Islet precursor cell (in vitro differentiated cells): ENCODE data around the gene HSH2D.
"Not testable (repeated sequence)": the region's sequence is repeated elsewhere in the genome, so short reads cannot be mapped to it uniquely, and the experiment has no call there.

Experiments
- DNase-seq: peaks from one replicate; pipeline ENCODE4 v3.0.0-alpha.2; 2018

HSH2D gene, protein sequence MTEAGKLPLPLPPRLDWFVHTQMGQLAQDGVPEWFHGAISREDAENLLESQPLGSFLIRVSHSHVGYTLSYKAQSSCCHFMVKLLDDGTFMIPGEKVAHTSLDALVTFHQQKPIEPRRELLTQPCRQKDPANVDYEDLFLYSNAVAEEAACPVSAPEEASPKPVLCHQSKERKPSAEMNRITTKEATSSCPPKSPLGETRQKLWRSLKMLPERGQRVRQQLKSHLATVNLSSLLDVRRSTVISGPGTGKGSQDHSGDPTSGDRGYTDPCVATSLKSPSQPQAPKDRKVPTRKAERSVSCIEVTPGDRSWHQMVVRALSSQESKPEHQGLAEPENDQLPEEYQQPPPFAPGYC

GRCh38 chr19:16143399-16144215 lies at the start of gene HSH2D:
TSS of gene HSH2D (plus strand) at chr19:16143685. CDS start at chr19:16148751, 5,066 bp downstream.
- peak; percentile 69 for DNase-seq

- no peak for DNase-seq
Observed at GRCh38 chr19:16094360-16095070, 49.0 kb upstream of the HSH2D start.

DNA sequence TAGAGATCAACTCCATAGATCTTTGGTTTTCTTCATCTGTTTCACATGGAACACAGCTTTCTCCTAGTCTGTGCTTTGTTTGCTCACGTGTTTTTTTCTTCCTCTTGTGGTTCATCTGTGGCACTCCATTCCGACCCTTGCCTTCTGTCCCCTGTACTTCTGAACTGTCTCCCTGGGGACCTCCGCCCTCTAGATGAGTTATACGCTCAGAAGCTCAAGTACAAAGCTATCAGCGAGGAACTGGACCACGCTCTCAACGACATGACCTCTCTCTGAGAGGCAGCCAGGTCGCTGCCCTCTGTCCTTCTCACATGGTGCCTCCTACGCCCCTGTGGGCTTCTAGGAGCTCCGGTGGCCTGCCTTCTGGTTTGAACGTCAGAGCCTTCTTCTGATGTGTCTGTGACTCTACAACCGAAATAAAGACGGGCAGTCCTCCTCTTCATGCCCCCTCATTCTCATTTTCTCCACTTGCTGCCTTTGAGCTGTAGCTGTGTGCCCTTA lies 48.4 kb upstream of the HSH2D start:
- DNase-seq = no peak

DNA sequence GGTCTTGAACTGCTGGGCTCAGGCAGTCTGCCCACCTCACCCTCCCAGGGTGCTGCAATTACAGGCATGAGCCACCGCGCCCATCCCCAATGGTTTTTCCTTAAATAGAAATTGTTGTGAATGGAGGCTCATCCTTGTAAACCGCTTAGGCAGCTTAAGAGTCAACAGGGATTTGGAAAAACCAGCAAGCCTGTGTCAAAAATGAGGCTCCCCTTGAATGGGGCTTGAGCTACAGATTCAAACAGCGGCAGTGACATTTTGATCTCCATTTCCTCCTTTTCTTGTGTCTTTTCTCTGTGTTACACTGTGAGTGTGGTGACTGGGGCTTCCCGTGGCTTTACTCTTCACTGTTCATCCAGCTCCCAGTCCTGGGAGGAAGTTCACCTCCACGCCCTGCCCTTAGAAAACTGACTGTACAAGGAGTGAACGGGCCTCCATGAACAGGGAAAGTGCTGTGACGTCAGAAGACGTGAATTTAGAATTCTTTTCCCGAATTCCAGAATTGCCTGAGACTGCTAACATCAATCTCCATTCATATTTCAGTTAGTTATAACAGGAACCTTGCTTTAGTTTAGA lies 47.1 kb upstream of the HSH2D start:
- no peak for DNase-seq

GRCh38 chr19:16098416-16098768 lies 45.1 kb upstream of the HSH2D start:
- DNase-seq = no peak

DNA sequence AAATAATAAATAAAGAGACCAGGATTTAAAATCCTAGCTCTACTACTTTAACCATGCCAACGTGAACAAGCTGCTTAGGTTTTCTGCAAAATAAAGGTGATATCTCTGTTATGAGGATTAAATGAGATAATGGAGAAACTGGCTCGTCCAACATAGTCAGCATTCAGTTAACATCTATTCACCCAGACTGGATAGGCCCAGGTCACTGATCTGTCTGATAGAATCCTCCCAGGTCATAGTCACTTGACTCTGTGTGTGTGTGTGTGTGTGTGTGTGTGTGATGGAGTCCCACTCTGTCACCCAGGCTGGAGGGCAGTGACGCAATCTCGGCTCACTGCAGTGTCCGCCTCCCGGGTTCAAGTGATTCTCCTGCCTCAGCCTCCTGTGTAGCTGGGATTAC lies 44.7 kb upstream of the HSH2D start:
- no peak for DNase-seq

DNA sequence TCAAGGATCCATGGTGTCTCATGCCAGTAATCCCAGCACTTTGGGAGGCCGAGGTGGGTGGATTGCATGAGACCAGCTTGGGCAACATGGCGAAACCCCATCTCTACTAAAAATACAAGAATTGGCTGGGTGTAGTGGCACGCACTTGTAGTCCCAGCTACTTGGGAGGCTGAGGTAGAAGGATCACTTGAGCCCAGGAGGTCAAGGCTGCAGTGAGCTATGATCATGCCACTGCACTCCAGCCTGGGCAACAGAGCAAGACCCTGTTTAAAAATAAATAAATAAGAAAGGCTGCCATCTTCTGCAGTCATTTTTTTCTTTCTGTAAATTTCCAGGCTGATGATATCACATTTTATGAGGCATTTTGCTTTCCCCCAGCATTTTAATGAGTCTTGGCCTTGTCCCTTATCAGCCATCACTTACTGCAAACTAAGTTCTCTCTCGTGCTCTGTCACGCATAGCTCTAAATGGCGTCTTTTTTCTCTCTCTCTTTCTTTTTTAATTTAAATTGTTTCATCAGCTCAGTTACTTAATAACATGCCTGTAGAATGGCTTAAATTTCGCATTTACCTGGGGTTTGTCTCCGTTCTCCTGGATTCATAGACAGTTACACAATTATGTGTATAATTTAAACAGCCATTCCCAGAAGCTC lies 44.0 kb upstream of the HSH2D start:
- not testable (repeated sequence) for DNase-seq

- no peak for DNase-seq
Observed at GRCh38 chr19:16100524-16100923, 43.0 kb upstream of the HSH2D start.

DNA sequence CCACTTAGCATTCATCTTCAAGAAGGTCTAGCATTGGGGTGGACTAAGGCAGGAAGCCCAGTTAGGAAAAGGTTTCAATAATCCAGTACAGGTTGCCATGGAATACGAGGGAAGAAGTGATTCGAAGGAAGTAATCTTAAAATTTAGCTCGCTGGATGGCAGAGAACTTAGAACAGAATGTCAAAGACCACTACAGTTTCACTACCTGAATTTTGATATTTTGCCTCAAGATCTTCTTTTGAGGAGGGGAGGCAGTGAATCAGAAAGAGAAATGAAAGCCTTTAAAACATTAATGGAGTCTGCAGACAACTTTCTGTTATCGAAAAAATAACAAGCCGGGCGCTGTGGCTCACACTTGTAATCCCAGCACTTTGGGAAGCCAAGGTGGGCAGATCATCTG lies 38.8 kb upstream of the HSH2D start:
- DNase-seq = no peak

GRCh38 chr19:16106121-16106520 lies 37.4 kb upstream of the HSH2D start:
- DNase-seq = no peak

DNA sequence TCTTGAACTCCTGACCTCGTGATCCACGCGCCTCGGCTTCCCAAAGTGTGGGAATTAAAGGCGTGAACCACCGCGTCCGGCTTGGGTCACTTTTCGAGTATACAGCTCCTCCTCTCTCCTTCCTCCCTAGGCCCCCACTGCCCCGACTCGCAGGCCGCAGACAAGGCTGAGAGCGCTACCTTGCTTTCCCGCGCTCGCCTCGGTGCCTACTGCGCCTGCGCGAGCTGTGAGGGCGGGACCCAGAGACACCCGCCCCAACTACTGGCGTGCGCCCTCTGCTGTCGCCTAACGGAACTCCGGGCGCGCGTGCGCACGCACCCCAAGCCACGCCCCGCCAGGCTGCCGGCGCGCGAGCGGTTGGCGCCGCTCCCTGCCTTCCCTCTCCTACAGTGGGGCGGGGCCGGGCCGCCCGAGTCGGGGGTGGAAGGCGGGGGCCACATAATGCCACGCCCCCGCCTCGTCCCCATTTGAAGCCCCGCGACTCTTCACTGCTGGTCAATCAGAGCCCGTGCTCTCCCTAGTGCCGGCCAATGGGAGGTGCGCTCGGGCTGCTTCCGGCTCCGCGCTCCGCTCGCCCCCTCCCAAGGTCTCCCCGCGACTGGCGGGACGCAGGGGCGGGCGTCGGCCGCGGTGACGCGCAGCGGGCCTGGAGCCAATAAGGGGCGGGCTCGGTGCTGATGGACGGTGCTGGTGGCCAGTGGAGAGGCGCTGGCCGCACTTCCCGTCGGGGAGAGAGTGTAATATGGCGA lies 32.2 kb upstream of the HSH2D start, which contains the start of gene RAB8A:
Gene RAB8A, plus strand, starts transcription at position 730 of the 749 bp plus-strand sequence. Its CDS starts 13 bp downstream, at position 743.
- DNase-seq = peak; percentile 100

DNA sequence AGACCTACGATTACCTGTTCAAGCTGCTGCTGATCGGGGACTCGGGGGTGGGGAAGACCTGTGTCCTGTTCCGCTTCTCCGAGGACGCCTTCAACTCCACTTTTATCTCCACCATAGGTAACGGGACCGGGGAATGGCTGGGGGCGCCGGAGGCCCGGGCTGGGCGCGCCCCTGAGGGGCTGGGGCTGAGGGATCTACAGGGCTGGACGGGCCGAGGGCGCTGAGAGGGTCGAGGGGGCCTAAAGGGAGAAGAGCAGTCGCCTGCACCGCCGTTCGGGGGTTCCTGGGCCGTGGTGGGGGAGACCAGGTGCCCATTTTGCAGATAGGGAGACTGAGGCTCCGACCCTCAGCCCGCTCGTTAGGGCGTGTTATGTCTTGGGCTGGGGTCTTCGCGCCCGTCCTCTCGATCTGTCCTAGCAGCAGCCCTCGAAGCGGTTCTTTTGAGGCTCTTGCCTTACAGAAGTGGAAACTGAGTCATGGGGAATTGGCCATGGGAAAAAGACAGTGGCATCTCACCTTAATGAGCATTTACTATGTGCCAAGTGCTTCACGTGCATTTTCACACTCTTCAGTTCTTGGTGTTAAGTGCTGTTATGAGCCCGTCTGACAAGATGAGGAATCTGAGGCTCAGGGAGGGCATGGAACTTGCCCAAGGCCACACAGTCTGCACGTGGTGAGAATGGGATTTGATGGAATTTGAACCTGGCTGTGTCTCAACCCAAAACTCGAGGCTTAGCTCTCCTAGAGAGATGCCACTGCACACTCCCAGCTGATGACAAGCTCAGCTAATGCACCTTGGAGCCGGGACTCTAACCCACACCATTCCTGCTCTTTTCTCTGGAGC lies 31.4 kb upstream of the HSH2D start:
- no peak for DNase-seq

- DNase-seq = no peak
Observed at GRCh38 chr19:16112778-16113177, 30.7 kb upstream of the HSH2D start.

GRCh38 chr19:16113727-16114126 lies 29.8 kb upstream of the HSH2D start:
- no peak for DNase-seq

- no peak for DNase-seq
Observed at GRCh38 chr19:16115301-16116039, 28.0 kb upstream of the HSH2D start.

- peak; percentile 76 for DNase-seq
Observed at GRCh38 chr19:16116067-16116466, 27.4 kb upstream of the HSH2D start.

- no peak for DNase-seq
Observed at GRCh38 chr19:16117594-16118033, 25.9 kb upstream of the HSH2D start.

- DNase-seq = no peak
Observed at GRCh38 chr19:16118489-16119033, 24.9 kb upstream of the HSH2D start.

- not testable (repeated sequence) for DNase-seq
Observed at GRCh38 chr19:16119075-16119857, 24.2 kb upstream of the HSH2D start.
